HEK293 (cell line): ENCODE data around the gene BBS9.

Source experiments
- CTCF ChIA-PET: fragments of 350-600 bp; formaldehyde crosslinking; extraction: SDS; loops from one replicate; lab custom pipeline; 2021; ENCODE audit warnings: antibody characterized with exemption; lab: Yijun Ruan, JAX
- POLR2A ChIA-PET: fragments of 300-600 bp; formaldehyde crosslinking; extraction: SDS; loops from one replicate; lab custom pipeline; 2020; ENCODE audit warnings: antibody characterized with exemption, inconsistent platforms; lab: Yijun Ruan, JAX
- H3K27ac ChIP-seq: fragments of 200-500 bp; sonication (Bioruptor generic); 2 replicates; pipeline ENCODE4 v1.5.1; 2014; ENCODE audit warnings: low read depth, low read length, control low read depth, inconsistent platforms; ENCODE audit errors: extremely low read depth
- H3K36me3 ChIP-seq, 2 experiments: fragments of 200-500 bp in 1 of 2; sonication (Bioruptor generic) in 1 of 2; 1 replicate in 1 of 2; 2 replicates in 1 of 2; pipeline ENCODE4 v1.5.1; 2014 to 2017; ENCODE audit warnings: inconsistent platforms in 2 of 2, low read length in 2 of 2; ENCODE audit not compliant: control insufficient read depth in 2 of 2, insufficient read depth in 1 of 2
- H3K4me1 ChIP-seq: fragments of 200-500 bp; sonication (Bioruptor generic); 2 replicates; pipeline ENCODE4 v1.5.1; 2014; ENCODE audit warnings: mild to moderate bottlenecking, low read length, inconsistent platforms; ENCODE audit not compliant: control insufficient read depth, insufficient read depth
- H3K4me3 ChIP-seq: 2 replicates; pipeline ENCODE4 v1.5.1; 2011; ENCODE audit warnings: low read depth, mild to moderate bottlenecking, control low read depth, low read length, moderate library complexity
- H3K9me3 ChIP-seq: fragments of 200-500 bp; sonication (Bioruptor generic); 2 replicates; pipeline ENCODE4 v1.5.1; 2014; ENCODE audit warnings: low read depth, low read length, inconsistent platforms; ENCODE audit not compliant: control insufficient read depth, insufficient read depth
- KLF8 ChIP-seq: fragments of 450-650 bp; formaldehyde crosslinking; IDR thresholded peaks from 2 replicates; pipeline ENCODE4 v1.5.1; 2016; ENCODE audit warnings: missing biosample characterization, missing genetic modification characterization
- SETDB1 ChIP-seq: IDR thresholded peaks from one replicate; pipeline ENCODE4 v1.6.1; 2017; ENCODE audit warnings: mild to moderate bottlenecking, low read length, moderate library complexity, mixed read lengths; ENCODE audit not compliant: insufficient read length
- SP7 ChIP-seq: fragments of 450-650 bp; formaldehyde crosslinking; IDR thresholded peaks from 2 replicates; pipeline ENCODE4 v1.5.1; 2016; ENCODE audit warnings: missing biosample characterization, missing genetic modification characterization
- ZBTB20 ChIP-seq: fragments of 450-650 bp; formaldehyde crosslinking; IDR thresholded peaks from 2 replicates; pipeline ENCODE4 v1.5.1; 2016; ENCODE audit warnings: missing biosample characterization, missing genetic modification characterization
- ZNF114 ChIP-seq: fragments of 450-650 bp; formaldehyde crosslinking; IDR thresholded peaks from 2 replicates; pipeline ENCODE4 v1.5.0; 2017; ENCODE audit warnings: missing biosample characterization, missing genetic modification characterization
- ZNF175 ChIP-seq: fragments of 450-650 bp; formaldehyde crosslinking; IDR thresholded peaks from 2 replicates; pipeline ENCODE4 v1.5.1; 2016; ENCODE audit warnings: missing biosample characterization, missing genetic modification characterization
- ZNF302 ChIP-seq: fragments of 450-650 bp; formaldehyde crosslinking; IDR thresholded peaks from 2 replicates; pipeline ENCODE4 v1.5.1; 2016; ENCODE audit warnings: missing biosample characterization, missing genetic modification characterization, low read depth
- ZNF416 ChIP-seq: fragments of 450-650 bp; formaldehyde crosslinking; IDR thresholded peaks from 2 replicates; pipeline ENCODE4 v1.5.1; 2016; ENCODE audit warnings: missing biosample characterization, missing genetic modification characterization
- ZNF423 ChIP-seq: fragments of 450-650 bp; formaldehyde crosslinking; IDR thresholded peaks from 2 replicates; pipeline ENCODE4 v1.5.1; 2016; ENCODE audit warnings: missing biosample characterization, missing genetic modification characterization
- ZNF473 ChIP-seq: fragments of 450-650 bp; formaldehyde crosslinking; IDR thresholded peaks from 2 replicates; pipeline ENCODE4 v1.5.1; 2017; ENCODE audit warnings: missing biosample characterization, missing genetic modification characterization
- ZNF514 ChIP-seq: fragments of 450-650 bp; formaldehyde crosslinking; IDR thresholded peaks from 2 replicates; pipeline ENCODE4 v1.5.1; 2016; ENCODE audit warnings: missing biosample characterization, missing genetic modification characterization
- ZNF521 ChIP-seq: fragments of 450-650 bp; formaldehyde crosslinking; IDR thresholded peaks from 2 replicates; pipeline ENCODE4 v1.5.1; 2017; ENCODE audit warnings: missing biosample characterization, mild to moderate bottlenecking, missing genetic modification characterization
- ZNF529 ChIP-seq: fragments of 450-650 bp; formaldehyde crosslinking; IDR thresholded peaks from 2 replicates; pipeline ENCODE4 v1.5.1; 2017; ENCODE audit warnings: missing genetic modification characterization, missing biosample characterization; ENCODE audit not compliant: insufficient replicate concordance
- ZNF555 ChIP-seq: fragments of 450-650 bp; formaldehyde crosslinking; conservative IDR thresholded peaks from 2 replicates; pipeline ENCODE4 v1.5.1; 2017; ENCODE audit warnings: missing biosample characterization, mild to moderate bottlenecking, missing genetic modification characterization, inconsistent platforms
- ZNF585B ChIP-seq: fragments of 450-650 bp; formaldehyde crosslinking; IDR thresholded peaks from 2 replicates; pipeline ENCODE4 v1.5.1; 2016; ENCODE audit warnings: missing biosample characterization, missing genetic modification characterization
- ZNF777 ChIP-seq: fragments of 450-650 bp; formaldehyde crosslinking; IDR thresholded peaks from 2 replicates; pipeline ENCODE4 v1.5.1; 2017; ENCODE audit warnings: missing biosample characterization, missing genetic modification characterization, borderline replicate concordance
- ZNF837 ChIP-seq: fragments of 450-650 bp; formaldehyde crosslinking; IDR thresholded peaks from 2 replicates; pipeline ENCODE4 v1.5.1; 2016; ENCODE audit warnings: missing biosample characterization, missing genetic modification characterization
- ZSCAN23 ChIP-seq: fragments of 450-650 bp; formaldehyde crosslinking; IDR thresholded peaks from 2 replicates; pipeline ENCODE4 v1.5.1; 2016; ENCODE audit warnings: missing biosample characterization, missing genetic modification characterization
- ZSCAN30 ChIP-seq: fragments of 450-650 bp; IDR thresholded peaks from 2 replicates; pipeline ENCODE4 v1.5.1; 2018; ENCODE audit warnings: missing biosample characterization, mild to moderate bottlenecking, missing genetic modification characterization, moderate library complexity
- ZXDB ChIP-seq: fragments of 450-650 bp; formaldehyde crosslinking; IDR thresholded peaks from 2 replicates; pipeline ENCODE4 v1.5.1; 2016; ENCODE audit warnings: missing biosample characterization, missing genetic modification characterization
- TF ChIP-seq, protein P1 (sequence below): fragments of 450-650 bp; formaldehyde crosslinking; IDR thresholded peaks from 2 replicates; pipeline ENCODE4 v1.5.1; 2016; ENCODE audit warnings: missing biosample characterization, missing genetic modification characterization
- TF ChIP-seq, protein P2 (sequence below): fragments of 450-650 bp; formaldehyde crosslinking; IDR thresholded peaks from 2 replicates; pipeline ENCODE4 v1.5.1; 2016; ENCODE audit warnings: missing biosample characterization, missing genetic modification characterization
- TF ChIP-seq, protein P3 (sequence below): fragments of 450-650 bp; formaldehyde crosslinking; IDR thresholded peaks from 2 replicates; pipeline ENCODE4 v1.5.1; 2016; ENCODE audit warnings: missing biosample characterization, missing genetic modification characterization
- TF ChIP-seq, protein P4 (sequence below): fragments of 450-650 bp; formaldehyde crosslinking; IDR thresholded peaks from 2 replicates; pipeline ENCODE4 v1.5.1; 2016; ENCODE audit warnings: missing biosample characterization, missing genetic modification characterization
- TF ChIP-seq, protein P5 (sequence below): fragments of 450-650 bp; formaldehyde crosslinking; IDR thresholded peaks from 2 replicates; pipeline ENCODE4 v1.5.1; 2016; ENCODE audit warnings: missing biosample characterization, missing genetic modification characterization
- TF ChIP-seq, protein P6 (sequence below): fragments of 450-650 bp; formaldehyde crosslinking; IDR thresholded peaks from 2 replicates; pipeline ENCODE4 v1.5.1; 2017; ENCODE audit warnings: missing biosample characterization, missing genetic modification characterization

Gene BBS9

DNA sequence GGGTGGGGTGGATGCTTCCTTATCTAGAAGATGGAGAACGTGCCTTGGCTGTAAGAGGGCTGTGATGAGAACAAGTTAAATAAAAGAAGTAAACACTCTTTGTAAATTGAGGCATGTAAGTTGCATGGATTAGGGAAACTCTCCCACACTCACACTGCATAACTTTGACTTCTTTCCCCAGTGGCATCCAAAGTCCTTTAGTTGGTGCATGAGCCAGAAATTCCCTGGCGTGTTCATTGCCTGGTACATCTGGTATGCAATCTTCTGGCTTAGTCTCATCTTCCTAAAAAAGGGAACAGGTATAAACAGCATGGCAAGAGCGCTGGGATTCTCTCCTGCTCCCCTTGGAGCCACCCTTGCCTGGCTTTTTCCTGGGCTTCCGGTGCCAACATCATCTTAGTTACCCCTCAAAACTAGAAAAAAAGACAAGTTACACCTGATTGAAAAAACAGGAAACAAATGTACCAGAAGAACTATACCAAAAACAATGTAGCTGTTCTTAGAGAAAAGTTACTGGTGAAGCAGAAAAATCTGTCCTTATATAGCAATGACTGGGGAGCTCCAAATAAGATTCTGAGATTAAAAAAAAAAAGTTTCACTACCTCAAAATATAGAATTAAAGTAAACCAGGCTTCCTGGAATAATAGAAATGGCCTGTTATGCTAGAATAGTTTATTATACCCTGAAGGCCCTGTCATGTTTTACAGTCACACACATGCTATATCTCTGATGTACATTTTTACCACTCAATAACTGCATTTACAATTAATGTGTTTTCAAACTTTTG is 30.0 kb upstream of the BBS9 start (continued):
- TF ChIP-seq, protein P1, sequence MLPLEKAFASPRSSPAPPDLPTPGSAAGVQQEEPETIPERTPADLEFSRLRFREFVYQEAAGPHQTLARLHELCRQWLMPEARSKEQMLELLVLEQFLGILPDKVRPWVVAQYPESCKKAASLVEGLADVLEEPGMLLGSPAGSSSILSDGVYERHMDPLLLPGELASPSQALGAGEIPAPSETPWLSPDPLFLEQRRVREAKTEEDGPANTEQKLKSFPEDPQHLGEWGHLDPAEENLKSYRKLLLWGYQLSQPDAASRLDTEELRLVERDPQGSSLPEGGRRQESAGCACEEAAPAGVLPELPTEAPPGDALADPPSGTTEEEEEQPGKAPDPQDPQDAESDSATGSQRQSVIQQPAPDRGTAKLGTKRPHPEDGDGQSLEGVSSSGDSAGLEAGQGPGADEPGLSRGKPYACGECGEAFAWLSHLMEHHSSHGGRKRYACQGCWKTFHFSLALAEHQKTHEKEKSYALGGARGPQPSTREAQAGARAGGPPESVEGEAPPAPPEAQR (tag by site-specific recombination): no peak
- TF ChIP-seq ZNF473 (tag by site-specific recombination) (no peak), ZNF416 (no peak), KLF8 (tag by site-specific recombination) (no peak), ZNF423 (tag by site-specific recombination) (no peak), ZNF529 (tag by site-specific recombination) (no peak)
- TF ChIP-seq, protein P2, sequence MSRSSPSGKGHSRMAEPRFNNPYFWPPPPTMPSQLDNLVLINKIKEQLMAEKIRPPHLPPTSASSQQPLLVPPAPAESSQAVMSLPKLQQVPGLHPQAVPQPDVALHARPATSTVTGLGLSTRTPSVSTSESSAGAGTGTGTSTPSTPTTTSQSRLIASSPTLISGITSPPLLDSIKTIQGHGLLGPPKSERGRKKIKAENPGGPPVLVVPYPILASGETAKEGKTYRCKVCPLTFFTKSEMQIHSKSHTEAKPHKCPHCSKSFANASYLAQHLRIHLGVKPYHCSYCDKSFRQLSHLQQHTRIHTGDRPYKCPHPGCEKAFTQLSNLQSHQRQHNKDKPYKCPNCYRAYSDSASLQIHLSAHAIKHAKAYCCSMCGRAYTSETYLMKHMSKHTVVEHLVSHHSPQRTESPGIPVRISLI (tag by site-specific recombination): no peak
- TF ChIP-seq, all 188 proteins: peak for 0

DNA sequence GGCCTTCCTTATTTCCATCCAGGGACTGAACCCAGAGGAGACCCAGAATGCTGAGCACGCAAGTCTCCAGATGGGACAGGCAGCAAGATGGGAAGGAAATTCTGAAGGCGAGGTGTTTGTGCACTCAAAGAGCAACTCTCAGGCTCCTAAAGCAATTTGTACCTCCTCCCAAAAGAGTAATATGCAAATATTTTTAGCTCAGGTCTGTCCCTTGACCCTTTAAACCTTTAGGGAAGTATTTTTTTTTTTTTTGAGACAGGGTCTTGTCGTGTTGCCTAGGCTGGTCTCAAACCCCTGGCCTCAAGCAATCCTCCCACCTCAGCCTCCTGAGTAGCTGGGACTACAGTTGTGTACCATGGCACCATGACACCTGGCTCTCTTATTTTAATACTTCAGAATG is 28.6 kb upstream of the BBS9 start:
- Histone ChIP-seq H3K4me3 (no peak overlapping the region), H3K36me3 (peaks cover 42 to 69% of the 10 kb centered on the region in 2 experiments), H3K4me1 (no peaks in the 10 kb centered on the region), H3K9me3 (no peaks in the 10 kb centered on the region), H3K27ac (no peak overlapping the region)
- TF ChIP-seq ZXDB (tag by site-specific recombination) (no peak), ZNF175 (no peak), ZNF837 (no peak), ZNF555 (tag by site-specific recombination) (no peak), ZNF114 (no peak), ZBTB20 (tag by site-specific recombination) (no peak), ZNF777 (tag by site-specific recombination) (no peak), ZSCAN23 (tag by site-specific recombination) (no peak), ZNF585B (tag by site-specific recombination) (no peak), ZNF302 (tag by site-specific recombination) (no peak), ZNF521 (tag by site-specific recombination) (no peak), ZNF514 (no peak), SP7 (no peak), SETDB1 (no peak), ZSCAN30 (tag by site-specific recombination) (no peak)
- TF ChIP-seq, protein P3, sequence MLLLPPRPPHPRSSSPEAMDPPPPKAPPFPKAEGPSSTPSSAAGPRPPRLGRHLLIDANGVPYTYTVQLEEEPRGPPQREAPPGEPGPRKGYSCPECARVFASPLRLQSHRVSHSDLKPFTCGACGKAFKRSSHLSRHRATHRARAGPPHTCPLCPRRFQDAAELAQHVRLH (tag by site-specific recombination): no peak
- TF ChIP-seq, protein P2 (tag by site-specific recombination): no peak
- TF ChIP-seq, protein P4, sequence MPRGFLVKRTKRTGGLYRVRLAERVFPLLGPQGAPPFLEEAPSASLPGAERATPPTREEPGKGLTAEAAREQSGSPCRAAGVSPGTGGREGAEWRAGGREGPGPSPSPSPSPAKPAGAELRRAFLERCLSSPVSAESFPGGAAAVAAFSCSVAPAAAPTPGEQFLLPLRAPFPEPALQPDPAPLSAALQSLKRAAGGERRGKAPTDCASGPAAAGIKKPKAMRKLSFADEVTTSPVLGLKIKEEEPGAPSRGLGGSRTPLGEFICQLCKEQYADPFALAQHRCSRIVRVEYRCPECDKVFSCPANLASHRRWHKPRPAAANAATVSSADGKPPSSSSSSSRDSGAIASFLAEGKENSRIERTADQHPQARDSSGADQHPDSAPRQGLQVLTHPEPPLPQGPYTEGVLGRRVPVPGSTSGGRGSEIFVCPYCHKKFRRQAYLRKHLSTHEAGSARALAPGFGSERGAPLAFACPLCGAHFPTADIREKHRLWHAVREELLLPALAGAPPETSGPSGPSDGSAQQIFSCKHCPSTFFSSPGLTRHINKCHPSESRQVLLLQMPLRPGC: no peak
- TF ChIP-seq, protein P5, sequence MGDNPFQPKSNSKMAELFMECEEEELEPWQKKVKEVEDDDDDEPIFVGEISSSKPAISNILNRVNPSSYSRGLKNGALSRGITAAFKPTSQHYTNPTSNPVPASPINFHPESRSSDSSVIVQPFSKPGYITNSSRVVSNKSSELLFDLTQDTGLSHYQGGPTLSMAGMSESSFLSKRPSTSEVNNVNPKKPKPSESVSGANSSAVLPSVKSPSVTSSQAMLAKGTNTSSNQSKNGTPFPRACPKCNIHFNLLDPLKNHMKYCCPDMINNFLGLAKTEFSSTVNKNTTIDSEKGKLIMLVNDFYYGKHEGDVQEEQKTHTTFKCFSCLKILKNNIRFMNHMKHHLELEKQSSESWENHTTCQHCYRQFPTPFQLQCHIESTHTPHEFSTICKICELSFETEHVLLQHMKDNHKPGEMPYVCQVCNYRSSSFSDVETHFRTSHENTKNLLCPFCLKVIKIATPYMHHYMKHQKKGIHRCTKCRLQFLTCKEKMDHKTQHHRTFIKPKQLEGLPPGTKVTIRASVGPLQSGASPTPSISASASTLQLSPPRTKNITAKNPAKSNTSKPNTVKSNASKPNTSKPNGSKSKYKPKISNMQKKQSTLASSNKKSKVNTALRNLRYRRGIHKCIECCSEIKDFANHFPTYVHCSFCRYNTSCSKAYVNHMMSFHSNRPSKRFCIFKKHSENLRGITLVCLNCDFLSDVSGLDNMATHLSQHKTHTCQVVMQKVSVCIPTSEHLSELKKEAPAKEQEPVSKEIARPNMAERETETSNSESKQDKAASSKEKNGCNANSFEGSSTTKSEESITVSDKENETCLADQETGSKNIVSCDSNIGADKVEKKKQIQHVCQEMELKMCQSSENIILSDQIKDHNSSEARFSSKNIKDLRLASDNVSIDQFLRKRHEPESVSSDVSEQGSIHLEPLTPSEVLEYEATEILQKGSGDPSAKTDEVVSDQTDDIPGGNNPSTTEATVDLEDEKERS (tag by site-specific recombination): no peak
- TF ChIP-seq, protein P6, sequence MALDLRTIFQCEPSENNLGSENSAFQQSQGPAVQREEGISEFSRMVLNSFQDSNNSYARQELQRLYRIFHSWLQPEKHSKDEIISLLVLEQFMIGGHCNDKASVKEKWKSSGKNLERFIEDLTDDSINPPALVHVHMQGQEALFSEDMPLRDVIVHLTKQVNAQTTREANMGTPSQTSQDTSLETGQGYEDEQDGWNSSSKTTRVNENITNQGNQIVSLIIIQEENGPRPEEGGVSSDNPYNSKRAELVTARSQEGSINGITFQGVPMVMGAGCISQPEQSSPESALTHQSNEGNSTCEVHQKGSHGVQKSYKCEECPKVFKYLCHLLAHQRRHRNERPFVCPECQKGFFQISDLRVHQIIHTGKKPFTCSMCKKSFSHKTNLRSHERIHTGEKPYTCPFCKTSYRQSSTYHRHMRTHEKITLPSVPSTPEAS (tag by site-specific recombination): no peak
- ChIA-PET POLR2A (interaction anchor here (1.0 kb wide), 1 partner anchor 8 kb away, joined by 4 read pairs; no protein-coding TSS in a partner anchor), CTCF (interaction anchor here (1.1 to 1.4 kb wide), 2 partner anchors 8 to 300 kb away, joined by 3 read pairs; no protein-coding TSS in a partner anchor)
